Activated CD4-positive, alpha-beta T cell treated with anti-CD3 and anti-CD28 coated beads for 36 hours (primary cell): ENCODE measurements around the gene GEMIN2. TPM values are rescaled to one million over a fixed set of nuclear protein-coding genes. Genes with fewer than 3 reads are reported as not detected.
"Not testable (repeated sequence)": the region's sequence is repeated elsewhere in the genome, so short reads cannot be mapped to it uniquely, and the experiment has no call there.

Experiments used
- ATAC-seq: fragments of 200-7000 bp; cut with Tn5 transposase; one replicate; pipeline ENCODE4 v1.10.0; 2021; ENCODE audit warnings: mild to moderate bottlenecking, moderate library complexity
- CTCF ChIA-PET: fragments of 350-600 bp; sonication (Branson Sonifier 250); formaldehyde crosslinking; loops from one replicate; lab custom pipeline; 2021; ENCODE audit warnings: antibody characterized with exemption; lab: Charles Lee
- POLR2A ChIA-PET: fragments of 350-600 bp; sonication (Branson Sonifier 250); formaldehyde crosslinking; loops from one replicate; lab custom pipeline; 2021; ENCODE audit warnings: antibody characterized with exemption, inconsistent platforms; lab: Charles Lee
- DNase-seq: peaks from one replicate; pipeline ENCODE4 v3.0.0-alpha.2; 2020
- H3K27ac Mint-ChIP-seq: one replicate; pipeline ENCODE4 v1.8.0; 2021; ENCODE audit warnings: mixed read lengths
- H3K27me3 Mint-ChIP-seq: one replicate; pipeline ENCODE4 v1.8.0; 2021; ENCODE audit warnings: mixed read lengths
- H3K36me3 Mint-ChIP-seq: one replicate; pipeline ENCODE4 v1.8.0; 2021; ENCODE audit warnings: low read depth, mixed read lengths
- H3K4me1 Mint-ChIP-seq: one replicate; pipeline ENCODE4 v1.8.0; 2021; ENCODE audit warnings: mixed read lengths
- H3K4me3 Mint-ChIP-seq: one replicate; pipeline ENCODE4 v1.8.0; 2021; ENCODE audit warnings: mild to moderate bottlenecking, moderate library complexity, mixed read lengths
- H3K9me3 Mint-ChIP-seq: one replicate; pipeline ENCODE4 v1.8.0; 2021; ENCODE audit warnings: low read depth, mixed read lengths
- intact Hi-C, 2 experiments: fragments of 100-400 bp; cut with DNase I in 1 of 2; cut with micrococcal nuclease in 1 of 2; formaldehyde crosslinking; loops; one replicate each; pipeline versions ENCODE4 v1.14.2 to v1.15.1; 2022 to 2024; cut with DNase I, micrococcal nuclease
- total RNA-seq, 2 experiments: library from RNA; stranded (reverse); gene quantifications; one replicate each; pipeline ENCODE4 v1.2.3, GENCODE V29; 2021

Gene GEMIN2
- total RNA-seq, 2 experiments from 2014 or later, result 23.8 to 27.6 TPM

- Mint-ChIP-seq H3K27me3 (no peaks in the 10 kb centered on the region), H3K36me3 (peaks cover 46% of the 10 kb centered on the region), H3K27ac (peak overlapping the region; percentile 80), H3K9me3 (no peaks in the 10 kb centered on the region), H3K4me3 (peak overlapping the region; percentile 96), H3K4me1 (peaks cover 35% of the 10 kb centered on the region)
- DNase-seq, result no peak
- ATAC-seq, result no peak
- ChIA-PET CTCF (no interaction called here), POLR2A (interaction anchor here (1.1 kb wide), 1 partner anchor 50 kb away, joined by 4 read pairs; no protein-coding TSS in a partner anchor)
- intact Hi-C loops, result no loop called here
Observed at GRCh38 chr14:39177168-39177545, 63.0 kb downstream of the GEMIN2 start.

GRCh38 chr14:39179042-39179441 is 64.9 kb downstream of the GEMIN2 start:
- Mint-ChIP-seq H3K4me3 (no peak overlapping the region), H3K36me3 (peaks cover 50% of the 10 kb centered on the region), H3K9me3 (no peaks in the 10 kb centered on the region), H3K27ac (peak overlapping the region; percentile 65), H3K4me1 (peaks cover 31% of the 10 kb centered on the region), H3K27me3 (no peaks in the 10 kb centered on the region)
- ATAC-seq (no peak), DNase-seq (no peak)
- intact Hi-C loops, result no loop called here
- POLR2A ChIA-PET, result interaction anchor here (0.6 to 1.3 kb wide), 4 partner anchors 9 to 70 kb away, joined by 3 to 7 read pairs (median 4); partner anchors contain the start of gene TRAPPC6B
- CTCF ChIA-PET, result interaction anchor here (1.3 kb wide), 1 partner anchor 9 kb away, joined by 3 read pairs; the partner anchor contains the start of gene TRAPPC6B

- peaks cover 57% of the 10 kb centered on the region for H3K36me3 Mint-ChIP-seq
- CTCF ChIA-PET, result interaction anchor here (0.5 to 1.0 kb wide), 2 partner anchors 9 to 45 kb away, joined by 3 read pairs; no protein-coding TSS in a partner anchor
- ATAC-seq (no peak), DNase-seq (no peak)
- H3K4me3 Mint-ChIP-seq, result no peak overlapping the region
- H3K27me3 Mint-ChIP-seq, result no peaks in the 10 kb centered on the region
- no peaks in the 10 kb centered on the region for H3K9me3 Mint-ChIP-seq
- H3K4me1 Mint-ChIP-seq, result peaks cover 28% of the 10 kb centered on the region
- intact Hi-C loops, result no loop called here
- POLR2A ChIA-PET, result interaction anchor here (0.6 to 2.3 kb wide), 3 partner anchors 10 to 252 kb away, joined by 3 to 12 read pairs (median 3); partner anchors contain the start of genes FBXO33 and TRAPPC6B
- H3K27ac Mint-ChIP-seq, result no peak overlapping the region
Observed at GRCh38 chr14:39180553-39180952, 66.4 kb downstream of the GEMIN2 start.

GRCh38 chr14:39181026-39181692 is 67.0 kb downstream of the GEMIN2 start:
- H3K4me1 Mint-ChIP-seq, result peaks cover 28% of the 10 kb centered on the region
- intact Hi-C loops, result no loop called here
- H3K9me3 Mint-ChIP-seq, result no peaks in the 10 kb centered on the region
- no peak overlapping the region for H3K4me3 Mint-ChIP-seq
- ChIA-PET POLR2A (interaction anchor here (0.6 to 2.3 kb wide), 2 partner anchors 11 to 85 kb away, joined by 3 to 12 read pairs; partner anchors contain the start of gene TRAPPC6B), CTCF (interaction anchor here (0.5 kb wide), 1 partner anchor 46 kb away, joined by 3 read pairs; no protein-coding TSS in a partner anchor)
- no peaks in the 10 kb centered on the region for H3K27me3 Mint-ChIP-seq
- DNase-seq (no peak), ATAC-seq (peak; percentile 17)
- H3K36me3 Mint-ChIP-seq, result peaks cover 51% of the 10 kb centered on the region
- no peak overlapping the region for H3K27ac Mint-ChIP-seq

- intact Hi-C loops, result no loop called here
- Mint-ChIP-seq H3K9me3 (no peaks in the 10 kb centered on the region), H3K36me3 (peaks cover 50% of the 10 kb centered on the region), H3K4me1 (peaks cover 26% of the 10 kb centered on the region), H3K27me3 (no peaks in the 10 kb centered on the region), H3K4me3 (no peak overlapping the region), H3K27ac (no peak overlapping the region)
- CTCF ChIA-PET, result no interaction called here
- no peak for ATAC-seq
- no peak for DNase-seq
- POLR2A ChIA-PET, result interaction anchor here (2.3 kb wide), 1 partner anchor 11 kb away, joined by 12 read pairs; the partner anchor contains the start of gene TRAPPC6B
Observed at GRCh38 chr14:39181693-39182047, 67.5 kb downstream of the GEMIN2 start.

- Mint-ChIP-seq H3K9me3 (no peaks in the 10 kb centered on the region), H3K36me3 (peaks cover 42% of the 10 kb centered on the region), H3K27me3 (no peaks in the 10 kb centered on the region), H3K4me3 (no peak overlapping the region), H3K4me1 (peaks cover 22% of the 10 kb centered on the region), H3K27ac (peak overlapping the region; percentile 8)
- intact Hi-C loops, result no loop called here
- POLR2A ChIA-PET, result interaction anchor here (2.3 kb wide), 1 partner anchor 13 kb away, joined by 12 read pairs; the partner anchor contains the start of gene TRAPPC6B
- DNase-seq (no peak), ATAC-seq (no peak)
- CTCF ChIA-PET, result no interaction called here
Observed at GRCh38 chr14:39182770-39183684, 68.9 kb downstream of the GEMIN2 start.

- H3K9me3 Mint-ChIP-seq, H3K27ac Mint-ChIP-seq, DNase-seq, ATAC-seq, CTCF ChIA-PET, intact Hi-C loops, H3K4me3 Mint-ChIP-seq, H3K27me3 Mint-ChIP-seq: not testable (repeated sequence)
- Mint-ChIP-seq H3K36me3 (peaks cover 37% of the 10 kb centered on the region), H3K4me1 (peaks cover 23% of the 10 kb centered on the region)
- POLR2A ChIA-PET, result interaction anchor here (0.6 to 0.8 kb wide), 2 partner anchors 18 to 137 kb away, joined by 3 read pairs; no protein-coding TSS in a partner anchor
Observed at GRCh38 chr14:39183685-39184003, 69.5 kb downstream of the GEMIN2 start.

- no peaks in the 10 kb centered on the region for H3K9me3 Mint-ChIP-seq
- peaks cover 27% of the 10 kb centered on the region for H3K36me3 Mint-ChIP-seq
- ATAC-seq (no peak), DNase-seq (no peak)
- CTCF ChIA-PET, result interaction anchor here (0.6 to 1.1 kb wide), 5 partner anchors 9 to 243 kb away, joined by 3 to 5 read pairs (median 3); no protein-coding TSS in a partner anchor
- POLR2A ChIA-PET, result interaction anchor here (0.6 to 1.9 kb wide), 6 partner anchors 15 to 247 kb away, joined by 3 to 13 read pairs (median 4); partner anchors contain the start of genes FBXO33 and TRAPPC6B
- no peak overlapping the region for H3K27ac Mint-ChIP-seq
- intact Hi-C loops, result no loop called here
- H3K27me3 Mint-ChIP-seq, result no peaks in the 10 kb centered on the region
- no peak overlapping the region for H3K4me3 Mint-ChIP-seq
- peaks cover 14% of the 10 kb centered on the region for H3K4me1 Mint-ChIP-seq
Observed at GRCh38 chr14:39184628-39185255, 70.6 kb downstream of the GEMIN2 start.

GRCh38 chr14:39185256-39186049 is 71.3 kb downstream of the GEMIN2 start:
- DNase-seq, result no peak
- intact Hi-C loops, result no loop called here
- POLR2A ChIA-PET, result interaction anchor here (0.6 to 1.9 kb wide), 6 partner anchors 15 to 45 kb away, joined by 3 to 13 read pairs (median 4); partner anchors contain the start of gene TRAPPC6B
- no peak overlapping the region for H3K27ac Mint-ChIP-seq
- H3K27me3 Mint-ChIP-seq, result no peaks in the 10 kb centered on the region
- H3K9me3 Mint-ChIP-seq, result no peaks in the 10 kb centered on the region
- no peak for ATAC-seq
- CTCF ChIA-PET, result interaction anchor here (0.6 to 1.1 kb wide), 7 partner anchors 8 to 242 kb away, joined by 3 to 5 read pairs (median 3); partner anchors contain the start of gene TRAPPC6B
- H3K4me1 Mint-ChIP-seq, result peaks cover 12% of the 10 kb centered on the region
- H3K4me3 Mint-ChIP-seq, result no peak overlapping the region
- peaks cover 25% of the 10 kb centered on the region for H3K36me3 Mint-ChIP-seq
